HG03521 (cell line): ENCODE results near the gene FOXF1.

Source experiments
- ATAC-seq: cut with Tn5 transposase; IDR thresholded peaks from one replicate; pipeline ENCODE4 v1.9.1; 2021; ENCODE audit warnings: mild to moderate bottlenecking, moderate library complexity; ENCODE audit not compliant: unreplicated experiment

The FOXF1 gene

DNA sequence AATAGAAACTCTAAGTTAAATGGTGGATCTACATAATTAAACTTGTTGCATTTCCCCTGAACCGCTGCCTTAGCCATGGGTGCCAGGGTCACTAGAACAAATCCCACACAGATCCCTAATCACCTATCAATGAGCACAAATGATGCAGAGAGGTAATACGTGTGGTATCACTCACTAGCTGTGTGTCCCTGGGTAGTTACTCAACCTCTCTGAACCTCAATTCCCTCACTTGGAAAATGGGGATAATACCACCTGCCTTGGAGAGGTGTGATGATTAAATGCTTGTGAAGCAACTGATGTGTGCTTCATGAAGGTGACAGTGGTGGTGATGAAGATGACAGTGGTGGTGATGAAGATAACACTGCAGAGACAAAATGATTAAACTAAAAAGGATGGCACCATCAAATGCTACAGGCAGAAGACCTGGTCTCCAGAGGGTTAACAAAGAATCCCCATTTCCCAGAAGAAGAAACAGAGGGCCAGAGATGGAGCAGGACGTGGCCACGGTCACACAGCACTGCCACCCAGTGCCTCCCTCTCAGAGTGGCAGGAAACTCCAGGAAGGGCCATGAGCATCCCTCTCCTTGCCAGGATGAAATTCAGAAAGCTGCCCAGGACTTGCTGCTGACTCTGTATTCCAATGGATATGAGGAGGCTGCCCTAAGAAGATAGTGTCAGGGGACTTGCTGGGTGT is 17.9 kb upstream of the FOXF1 start:
- no peak for ATAC-seq

DNA sequence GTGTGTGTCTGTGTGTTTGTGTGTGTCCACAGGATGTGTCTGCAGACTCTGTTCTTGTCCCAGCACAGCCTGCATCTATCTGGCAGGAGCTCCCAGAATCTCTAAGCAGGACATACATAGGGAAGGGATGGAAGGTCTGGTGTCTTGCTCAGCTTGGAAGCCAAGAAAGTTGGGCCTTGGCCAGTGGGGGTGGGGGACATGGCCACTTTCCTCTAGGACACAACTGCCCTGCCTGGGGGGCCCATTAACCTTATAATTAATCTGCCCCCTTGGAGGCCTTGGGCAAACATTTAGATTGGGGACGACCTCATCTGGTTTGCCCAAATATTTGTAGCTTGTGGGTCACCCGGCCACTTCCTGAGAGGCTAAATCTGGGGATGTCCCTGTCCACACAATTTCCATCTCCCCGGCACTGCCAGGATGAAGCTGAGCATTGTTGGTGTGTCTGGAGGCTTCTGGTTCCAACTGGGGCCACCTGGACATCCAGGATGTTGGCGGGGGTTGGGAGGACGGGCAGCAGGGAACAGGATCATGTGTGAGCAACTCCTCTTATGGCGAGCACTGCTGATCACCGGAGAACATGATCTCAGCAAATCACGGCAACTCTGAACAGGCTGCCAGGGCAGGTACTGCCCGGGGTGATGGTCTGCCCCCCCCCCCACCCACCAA is 17.2 kb upstream of the FOXF1 start:
- ATAC-seq = no peak

- no peak for ATAC-seq
These were observed 16.2 kb upstream of the FOXF1 start for GRCh38 chr16:86494039-86494564.

GRCh38 chr16:86494565-86495356 is 15.6 kb upstream of the FOXF1 start:
- no peak for ATAC-seq

GRCh38 chr16:86495357-86495701 is 15.0 kb upstream of the FOXF1 start:
- ATAC-seq = no peak

GRCh38 chr16:86495756-86496261 is 14.5 kb upstream of the FOXF1 start:
- ATAC-seq = no peak

GRCh38 chr16:86496262-86496928 is 13.9 kb upstream of the FOXF1 start:
- no peak for ATAC-seq

DNA sequence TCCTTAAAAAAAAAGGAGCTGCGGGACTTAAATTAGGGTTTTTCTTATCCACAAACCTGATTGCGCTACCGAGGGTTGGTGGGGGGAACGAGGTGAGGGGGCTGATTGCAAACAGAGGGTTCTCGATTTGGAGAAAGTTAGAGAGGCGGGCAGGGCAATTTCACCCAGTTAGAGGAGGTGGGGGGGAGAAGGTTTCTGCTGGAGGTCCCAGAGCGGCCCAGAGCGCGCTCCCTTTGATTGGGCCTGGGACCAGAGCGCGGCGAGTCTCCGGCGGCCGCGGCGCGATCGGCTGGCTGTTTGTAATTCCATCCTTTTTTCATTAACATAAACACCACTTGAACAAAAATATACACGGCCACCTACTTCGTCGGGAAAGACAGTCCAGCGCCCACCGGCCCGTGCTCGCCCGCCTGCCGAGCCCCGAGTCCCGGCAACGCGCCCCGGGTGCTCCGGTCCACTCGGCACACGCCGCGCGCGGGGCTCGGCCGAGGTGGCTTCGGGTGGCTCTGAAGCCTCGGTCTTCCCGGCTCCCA is 13.3 kb upstream of the FOXF1 start:
- no peak for ATAC-seq

- no peak for ATAC-seq
These were observed 12.7 kb upstream of the FOXF1 start for GRCh38 chr16:86497551-86498021.

DNA sequence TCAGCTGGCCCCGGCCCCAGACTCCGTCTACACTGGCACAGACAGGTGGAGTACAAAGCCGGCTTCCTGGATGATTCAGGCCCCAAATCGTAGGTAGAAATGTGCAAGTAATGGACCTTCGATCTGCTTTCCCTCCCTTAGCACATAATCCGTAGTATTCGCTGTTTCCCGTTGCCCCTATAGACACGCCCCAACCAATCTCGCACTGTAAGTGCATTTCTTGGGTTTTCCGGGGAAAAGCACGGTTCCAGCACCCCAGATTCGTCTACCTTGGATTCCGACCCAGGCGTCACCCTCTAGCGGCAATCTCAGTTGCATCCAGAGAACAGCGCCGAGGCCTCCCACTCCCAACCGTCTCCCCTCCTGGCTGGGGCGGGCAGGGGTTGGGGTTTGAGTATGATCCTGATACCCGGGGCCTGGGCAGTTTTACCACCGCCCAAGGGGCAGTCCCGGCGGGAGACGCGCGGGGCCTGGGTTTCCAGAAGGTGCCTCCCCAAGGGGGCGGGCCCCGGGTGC is 12.1 kb upstream of the FOXF1 start:
- ATAC-seq = no peak

DNA sequence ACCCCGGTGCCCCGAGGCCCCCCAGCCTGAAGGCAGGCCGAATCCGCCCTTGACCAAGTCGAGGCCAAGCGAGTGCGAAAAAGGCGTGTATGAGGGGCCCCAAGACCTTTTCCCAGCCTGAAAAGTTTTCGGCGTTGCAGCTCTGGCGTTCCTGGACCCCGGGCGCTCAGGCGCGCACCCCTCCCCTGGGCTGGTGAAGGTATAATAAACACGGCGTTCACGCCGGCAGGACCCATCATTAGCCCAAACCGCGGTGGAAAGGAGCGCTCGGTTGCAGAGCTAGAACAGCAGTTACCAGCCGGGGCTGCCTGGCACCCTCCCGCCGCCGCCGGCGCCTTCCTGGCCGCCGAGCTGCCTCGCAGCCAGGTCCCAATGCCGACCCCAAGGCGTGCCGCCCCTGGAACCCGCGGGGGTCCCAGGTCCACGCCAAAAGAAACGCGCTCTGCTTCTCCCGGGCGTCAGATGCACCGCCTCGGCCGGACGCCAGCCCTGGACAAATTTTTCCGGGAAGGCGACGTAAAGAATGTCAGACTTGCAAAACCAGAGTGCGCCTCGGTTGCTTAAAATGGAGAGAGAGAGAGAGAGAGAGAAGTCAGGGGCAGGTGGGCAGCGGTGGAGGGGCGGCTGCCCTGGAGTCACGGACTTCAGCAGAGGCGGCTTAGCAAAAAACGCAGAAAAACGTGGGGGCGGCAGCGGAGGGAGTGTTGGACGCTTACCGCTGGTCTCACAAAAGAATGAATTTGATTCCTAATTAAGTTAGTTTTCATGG is 11.5 kb upstream of the FOXF1 start:
- no peak for ATAC-seq

DNA sequence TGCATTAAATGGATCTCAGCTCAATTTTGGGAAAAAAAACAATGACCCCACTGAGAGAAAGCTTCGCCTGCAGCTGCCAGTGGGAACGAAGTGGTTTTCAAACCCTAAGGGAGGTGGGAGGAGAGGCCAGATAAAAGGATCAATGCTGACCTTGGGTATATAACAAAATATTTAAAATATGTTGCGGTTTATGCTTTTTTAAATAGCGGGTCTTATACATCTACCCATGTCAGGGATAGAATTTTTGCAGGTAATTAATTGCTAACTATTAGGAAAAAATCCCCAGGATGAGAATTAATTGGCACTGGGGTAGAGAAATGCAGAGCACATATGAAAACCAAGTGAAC is 10.9 kb upstream of the FOXF1 start:
- ATAC-seq = no peak

DNA sequence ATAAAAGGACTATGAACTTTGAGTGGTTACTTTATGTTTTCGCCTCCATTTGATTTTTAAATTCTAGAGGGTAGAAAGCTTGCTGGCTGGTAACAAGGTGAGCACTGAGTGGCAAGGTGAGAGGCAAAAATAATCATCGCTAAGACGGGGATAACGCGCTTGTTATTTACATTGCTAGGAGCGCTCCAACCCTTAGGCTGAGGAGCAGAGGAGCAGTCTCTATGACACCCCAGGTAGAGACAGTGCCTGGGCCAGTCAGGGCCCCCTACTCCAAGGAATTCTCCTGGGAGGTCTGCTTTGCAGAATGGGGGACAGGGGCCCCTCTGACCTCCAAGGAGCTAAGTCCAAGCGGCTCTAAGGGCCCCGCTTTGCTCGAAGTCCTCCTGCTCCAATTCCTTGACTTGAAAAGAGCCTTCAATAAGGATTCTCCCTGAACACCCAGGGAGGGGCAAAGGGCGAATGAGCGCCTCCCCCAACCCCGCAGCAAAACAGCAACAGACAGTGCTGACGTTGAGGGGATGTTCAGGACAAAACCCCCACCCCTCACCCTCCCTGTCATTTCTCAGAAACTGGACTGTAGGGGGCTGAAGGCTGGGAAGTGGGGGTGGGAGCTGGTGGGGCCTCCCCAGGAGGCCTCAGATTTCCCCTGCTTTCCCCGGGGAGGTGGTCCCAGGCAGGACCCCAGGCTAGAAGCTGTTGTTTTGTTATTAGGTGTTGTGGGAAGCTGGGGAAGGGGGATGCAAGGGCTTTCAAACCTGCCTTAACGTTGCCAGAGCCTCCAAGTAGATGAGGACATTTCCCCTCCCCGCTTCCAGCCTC is 10.2 kb upstream of the FOXF1 start:
- ATAC-seq = no peak

DNA sequence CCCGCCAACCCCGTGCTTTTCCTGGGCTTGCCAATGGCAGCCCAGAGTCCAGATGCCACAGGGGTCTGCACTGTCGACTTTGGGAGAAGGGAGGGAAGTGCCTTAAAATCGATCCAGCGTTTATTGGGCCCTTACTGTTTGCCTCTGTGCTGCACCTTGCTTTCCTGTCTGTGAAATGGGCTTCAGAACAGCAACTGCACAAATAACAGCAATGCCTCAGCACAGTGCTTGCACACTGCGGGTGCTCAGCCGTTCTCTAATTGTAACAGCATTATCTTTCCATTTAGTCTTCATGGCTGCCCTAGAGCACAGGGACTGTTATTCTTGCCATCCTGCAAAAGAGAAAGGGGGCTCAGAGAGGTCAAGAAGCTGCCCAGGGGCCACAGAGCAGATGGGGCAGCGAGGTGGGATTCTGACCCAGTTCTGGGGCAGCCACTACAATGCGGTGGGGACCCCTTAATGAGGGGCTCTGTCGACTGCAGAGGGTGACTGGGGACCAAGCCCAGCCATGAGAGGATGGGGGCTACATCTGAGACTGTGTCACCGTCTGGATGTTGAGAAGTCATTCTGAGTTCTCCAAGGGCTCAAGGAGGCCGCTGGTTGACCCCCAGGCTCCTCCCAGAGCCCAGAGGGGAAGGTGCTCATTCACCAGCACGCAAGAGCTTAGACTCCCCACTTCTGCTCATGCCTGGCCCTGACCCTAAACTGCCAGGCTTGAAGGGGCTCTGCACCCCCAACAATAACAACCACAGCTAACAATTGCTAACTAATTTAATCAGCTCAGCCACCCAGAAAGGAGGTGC is 9.4 kb upstream of the FOXF1 start:
- no peak for ATAC-seq

DNA sequence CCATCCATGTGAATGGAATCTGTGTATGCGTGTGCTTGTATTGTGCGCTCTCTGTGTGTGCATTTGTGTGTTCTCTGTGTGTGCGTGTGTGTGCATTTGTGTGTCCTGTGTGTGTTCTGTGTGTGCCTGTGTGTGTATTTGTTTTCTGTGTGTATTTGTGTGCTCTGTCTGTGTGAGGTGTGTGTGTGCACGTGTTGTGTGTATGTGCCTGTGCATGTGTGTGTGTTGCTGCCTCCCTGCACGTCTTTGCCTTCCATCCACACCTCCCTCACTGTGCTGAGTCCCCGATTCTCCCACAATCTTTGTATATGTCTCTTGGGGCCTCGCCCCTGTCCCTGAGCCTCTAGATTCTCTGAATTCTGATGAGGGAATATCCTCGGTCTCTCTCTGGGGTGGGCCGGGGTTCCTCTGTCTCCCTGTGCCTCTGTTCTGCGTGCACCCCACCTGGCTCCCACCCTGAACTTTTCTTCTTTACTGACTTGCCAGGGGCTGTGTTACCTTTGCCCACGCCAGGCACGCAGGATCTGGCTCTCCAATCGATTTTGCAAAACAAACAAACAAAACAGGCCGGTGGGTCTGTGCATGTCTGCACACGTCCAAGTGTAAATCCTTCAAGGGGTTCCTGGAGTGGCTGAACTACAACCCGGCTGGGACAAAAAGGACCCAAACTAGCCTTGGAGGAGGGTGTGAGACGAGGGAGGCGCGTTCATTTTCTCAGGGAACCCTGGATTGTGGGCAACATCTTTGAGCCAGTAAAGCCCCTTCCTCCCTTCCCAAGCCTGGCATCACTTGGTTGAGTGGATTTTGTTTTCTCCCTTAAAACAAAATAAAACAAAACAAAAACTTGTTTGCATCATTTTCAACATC is 8.1 kb upstream of the FOXF1 start:
- no peak for ATAC-seq

- no peak for ATAC-seq
These were observed 7.2 kb upstream of the FOXF1 start for GRCh38 chr16:86502856-86503748.
